ENCODE results near the gene SEC16A. TPM values are rescaled to one million over a fixed set of nuclear protein-coding genes. Genes with fewer than 3 reads are reported as not detected.
"Not testable (repeated sequence)": the region's sequence is repeated elsewhere in the genome, so short reads cannot be mapped to it uniquely, and the experiment has no call there.

SEC16A gene
- total and polyA plus RNA-seq, 4 donors, result 44.2 to 78.8 (median 46.7) TPM

DNA sequence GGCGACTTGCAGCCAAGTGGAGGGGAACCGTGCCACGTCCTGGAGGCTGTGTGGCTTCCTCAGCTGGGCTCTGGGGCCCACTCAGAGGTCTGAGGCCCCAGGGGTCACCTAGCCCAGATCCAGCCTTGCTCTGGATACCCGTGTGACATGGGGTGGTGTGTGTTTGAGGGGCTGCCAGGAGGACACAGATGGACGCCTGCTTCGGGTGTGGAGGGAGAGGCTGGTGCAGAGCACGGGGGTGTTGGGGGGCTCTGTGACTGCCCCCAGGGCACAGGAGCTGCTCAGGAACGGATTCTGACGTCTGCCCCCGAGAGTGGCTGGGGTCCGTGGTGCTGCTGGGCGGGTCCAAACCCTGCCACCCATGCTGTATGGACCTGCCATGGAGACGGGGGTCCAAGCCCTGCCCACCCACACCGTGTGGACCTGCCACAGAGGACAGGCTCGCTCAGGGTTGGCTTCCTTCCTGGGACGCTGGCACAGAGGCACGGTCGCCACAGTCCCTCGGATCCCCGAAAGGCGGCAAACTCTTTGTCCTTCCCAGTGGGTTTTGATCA lies 53.7 kb downstream of the SEC16A start:
- Histone ChIP-seq H3K27ac (ENCODE audit: low read depth in 1 of 2, low read length in 1 of 2) (no peak overlapping the region), H3K4me3 (no peak overlapping the region), H3K27me3 (ENCODE audit: control insufficient read depth in 3 of 3, insufficient read depth in 3 of 3, low read length in 2 of 3) (no peaks in the 10 kb centered on the region), H3K4me1 (ENCODE audit: control insufficient read depth in 5 of 5, insufficient read depth in 5 of 5, low read length in 5 of 5) (no peaks in the 10 kb centered on the region), H3K36me3 (ENCODE audit: control insufficient read depth in 4 of 4, insufficient read depth in 4 of 4, low read length in 4 of 4) (peaks cover 0 to 44% (median 4%) of the 10 kb centered on the region in 4 donors), H3K9me3 (ENCODE audit: control insufficient read depth in 4 of 4, insufficient read depth in 3 of 4, low read length in 3 of 4) (no peaks in the 10 kb centered on the region), H3K9ac (ENCODE audit: insufficient read depth in 1 of 2, low read length in 2 of 2) (no peak overlapping the region)
- ATAC-seq (ENCODE audit: insufficient read depth, low FRiP score), result no peak
- WGBS, 2 donors, result 89 to 93% methylated on average over 19 to 21 of the region's 21 CpGs
- TF ChIP-seq CTCF (IDR thresholded peaks at IDR 0.05; ENCODE audit: control extremely low read depth, extremely low read depth), result no peak
- DNase-seq, result no peak

- Histone ChIP-seq H3K27me3 (ENCODE audit: control insufficient read depth in 3 of 3, insufficient read depth in 3 of 3, low read length in 2 of 3) (no peaks in the 10 kb centered on the region), H3K27ac (ENCODE audit: low read depth in 1 of 2, low read length in 1 of 2) (no peak overlapping the region), H3K36me3 (ENCODE audit: control insufficient read depth in 4 of 4, insufficient read depth in 4 of 4, low read length in 4 of 4) (peaks cover 10 to 54% (median 14%) of the 10 kb centered on the region in 4 donors), H3K9me3 (ENCODE audit: control insufficient read depth in 4 of 4, insufficient read depth in 3 of 4, low read length in 3 of 4) (no peaks in the 10 kb centered on the region), H3K4me1 (ENCODE audit: control insufficient read depth in 5 of 5, insufficient read depth in 5 of 5, low read length in 5 of 5) (no peaks in the 10 kb centered on the region), H3K4me3 (no peak overlapping the region), H3K9ac (ENCODE audit: insufficient read depth in 1 of 2, low read length in 2 of 2) (no peak overlapping the region)
- TF ChIP-seq CTCF (IDR thresholded peaks at IDR 0.05; ENCODE audit: control extremely low read depth, extremely low read depth), result no peak
- DNase-seq (no peak), ATAC-seq (ENCODE audit: insufficient read depth, low FRiP score) (no peak)
- 92 to 93% methylated on average over 12 of the region's 12 CpGs for WGBS, 2 donors
Observed at GRCh38 chr9:136426787-136427186, 56.1 kb downstream of the SEC16A start.

DNA sequence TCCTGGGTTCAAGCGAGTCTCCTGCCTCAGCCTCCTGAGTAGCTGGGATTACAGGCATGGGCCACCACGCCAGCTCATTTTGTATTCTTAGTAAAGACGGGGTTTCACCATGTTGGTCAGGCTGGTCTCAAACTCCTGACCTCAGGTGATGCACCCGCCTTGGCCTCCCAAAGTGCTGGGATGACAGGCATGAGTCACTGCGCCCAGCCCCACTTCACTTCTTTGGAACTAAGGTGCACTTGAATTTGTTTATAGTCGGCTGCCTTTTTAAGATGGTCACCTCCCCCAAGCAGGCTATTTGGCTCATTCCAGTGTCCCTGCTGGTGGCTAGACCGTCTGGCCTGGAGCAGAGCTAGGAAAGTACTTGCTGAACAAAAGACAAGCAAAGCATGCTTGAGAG lies 57.5 kb downstream of the SEC16A start:
- H3K9me3 ChIP-seq (ENCODE audit: control insufficient read depth in 4 of 4, insufficient read depth in 3 of 4, low read length in 3 of 4); H3K9ac ChIP-seq (ENCODE audit: insufficient read depth in 1 of 2, low read length in 2 of 2); ATAC-seq (ENCODE audit: insufficient read depth, low FRiP score); H3K27ac ChIP-seq (ENCODE audit: low read depth in 1 of 2, low read length in 1 of 2); H3K4me1 ChIP-seq (ENCODE audit: control insufficient read depth in 5 of 5, insufficient read depth in 5 of 5, low read length in 5 of 5); H3K27me3 ChIP-seq (ENCODE audit: control insufficient read depth in 3 of 3, insufficient read depth in 3 of 3, low read length in 2 of 3); DNase-seq; H3K4me3 ChIP-seq: not testable (repeated sequence)
- 75 to 87% methylated on average over 7 of the region's 7 CpGs for WGBS, 2 donors
- H3K36me3 ChIP-seq (ENCODE audit: control insufficient read depth in 4 of 4, insufficient read depth in 4 of 4, low read length in 4 of 4), result peaks cover 13 to 52% (median 18%) of the 10 kb centered on the region in 4 donors

DNA sequence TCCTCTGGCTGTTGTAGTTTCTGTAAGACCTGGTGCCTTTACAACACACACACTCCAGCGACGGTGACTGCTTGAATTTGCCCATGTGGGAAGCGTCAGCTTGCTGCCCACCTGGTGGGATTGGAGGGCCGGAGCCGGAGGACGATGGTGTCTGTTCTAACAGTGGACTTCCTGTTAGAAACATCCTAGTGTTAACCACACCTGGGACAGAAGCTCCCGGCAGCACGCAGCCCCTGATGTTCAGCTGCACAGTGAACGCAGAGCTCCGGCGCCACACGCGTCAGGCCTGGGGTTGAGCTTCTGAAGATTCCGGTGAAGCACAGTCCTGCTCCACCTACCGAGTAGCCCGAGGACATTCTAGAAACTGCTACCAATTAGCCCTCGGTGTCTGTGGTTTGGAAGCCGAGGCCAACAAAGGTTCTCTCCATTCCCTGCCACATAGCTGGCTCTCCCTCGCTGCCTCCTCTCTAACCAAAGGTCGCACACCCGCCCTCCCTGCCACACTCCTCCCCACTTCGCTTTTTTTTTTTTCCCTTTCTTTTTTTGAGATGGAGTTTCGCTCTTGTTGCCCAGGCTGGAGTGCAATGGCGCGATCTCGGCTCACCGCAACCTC lies 58.0 kb downstream of the SEC16A start:
- peaks cover 16 to 47% (median 18%) of the 10 kb centered on the region in 4 donors for H3K36me3 ChIP-seq (ENCODE audit: control insufficient read depth in 4 of 4, insufficient read depth in 4 of 4, low read length in 4 of 4)

More for the DNA sequence above, 58.0 kb downstream of the SEC16A start:
- ATAC-seq (ENCODE audit: insufficient read depth, low FRiP score) (no peak), DNase-seq (no peak)
- H3K4me1 ChIP-seq (ENCODE audit: control insufficient read depth in 5 of 5, insufficient read depth in 5 of 5, low read length in 5 of 5), result no peaks in the 10 kb centered on the region
- TF ChIP-seq CTCF (IDR thresholded peaks at IDR 0.05; ENCODE audit: control extremely low read depth, extremely low read depth), result no peak
- no peak overlapping the region for H3K9ac ChIP-seq (ENCODE audit: insufficient read depth in 1 of 2, low read length in 2 of 2)
- no peaks in the 10 kb centered on the region for H3K9me3 ChIP-seq (ENCODE audit: control insufficient read depth in 4 of 4, insufficient read depth in 3 of 4, low read length in 3 of 4)
- H3K27ac ChIP-seq (ENCODE audit: low read depth in 1 of 2, low read length in 1 of 2), result no peak overlapping the region
- 89 to 96% methylated on average over 27 of the region's 27 CpGs for WGBS, 2 donors
- H3K4me3 ChIP-seq, result no peak overlapping the region
- H3K27me3 ChIP-seq (ENCODE audit: control insufficient read depth in 3 of 3, insufficient read depth in 3 of 3, low read length in 2 of 3), result no peaks in the 10 kb centered on the region

Data from lung (tissue), 12 donors.